Measurements from ENCODE around the gene ALKBH3. TPM values are rescaled to one million over a fixed set of nuclear protein-coding genes. Genes with fewer than 3 reads are reported as not detected.

Gene ALKBH3
- total RNA-seq, 6 experiments from 2014 or later = 24.0 to 35.9 (median 31.5) TPM

DNA sequence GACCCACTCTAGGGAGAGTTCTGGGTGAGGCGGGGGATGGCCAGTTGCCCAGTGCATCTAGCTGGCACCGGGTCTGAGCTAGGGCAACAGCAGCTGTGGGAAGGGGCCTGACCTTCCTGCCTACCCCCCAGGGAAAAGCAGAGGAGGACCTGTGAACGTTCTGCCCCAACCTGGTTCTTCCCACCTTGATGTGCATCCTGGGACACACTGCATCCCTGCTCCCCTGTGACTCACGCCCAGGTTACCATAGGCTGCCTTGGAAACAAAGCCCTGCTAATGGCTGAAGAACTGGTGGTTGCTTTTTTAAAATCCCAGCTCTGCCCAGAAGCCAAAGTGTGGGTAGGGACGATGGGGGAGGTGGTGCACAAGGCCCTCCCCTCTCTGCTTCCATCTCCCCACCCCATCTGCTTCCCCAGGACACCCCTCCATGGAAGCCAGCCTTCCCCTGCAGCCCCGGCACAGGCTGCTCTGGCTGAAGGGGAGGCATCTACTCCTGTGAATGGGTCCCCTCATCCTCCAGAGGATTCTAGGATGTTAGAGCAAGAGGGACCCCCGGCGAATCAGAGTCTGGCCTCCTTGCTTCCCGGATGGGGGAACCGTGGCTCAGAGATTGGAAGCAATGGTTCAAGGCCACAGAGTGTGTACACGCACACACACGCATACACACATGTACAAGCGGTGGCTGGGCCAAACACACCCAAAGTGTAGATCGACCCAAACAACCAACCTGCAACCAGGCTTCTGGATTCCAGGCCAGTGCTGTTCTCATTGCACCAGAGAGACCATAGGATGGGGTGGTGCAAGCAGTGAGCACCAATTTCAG lies 54.2 kb downstream of the ALKBH3 start:
- no peak overlapping the region for H3K27ac Mint-ChIP-seq
- no peak overlapping the region for H3K4me3 Mint-ChIP-seq
- H3K9me3 Mint-ChIP-seq = no peaks in the 10 kb centered on the region
- peaks cover 35% of the 10 kb centered on the region for H3K4me1 Mint-ChIP-seq (ENCODE audit: low read depth)
- no peaks in the 10 kb centered on the region for H3K36me3 Mint-ChIP-seq (ENCODE audit: low read depth)
- peaks cover 6% of the 10 kb centered on the region; the same call in 1 of the 2 replicates for H3K27me3 Mint-ChIP-seq (ENCODE audit: insufficient read depth)
- no peak for DNase-seq
- TF ChIP-seq, protein P1, sequence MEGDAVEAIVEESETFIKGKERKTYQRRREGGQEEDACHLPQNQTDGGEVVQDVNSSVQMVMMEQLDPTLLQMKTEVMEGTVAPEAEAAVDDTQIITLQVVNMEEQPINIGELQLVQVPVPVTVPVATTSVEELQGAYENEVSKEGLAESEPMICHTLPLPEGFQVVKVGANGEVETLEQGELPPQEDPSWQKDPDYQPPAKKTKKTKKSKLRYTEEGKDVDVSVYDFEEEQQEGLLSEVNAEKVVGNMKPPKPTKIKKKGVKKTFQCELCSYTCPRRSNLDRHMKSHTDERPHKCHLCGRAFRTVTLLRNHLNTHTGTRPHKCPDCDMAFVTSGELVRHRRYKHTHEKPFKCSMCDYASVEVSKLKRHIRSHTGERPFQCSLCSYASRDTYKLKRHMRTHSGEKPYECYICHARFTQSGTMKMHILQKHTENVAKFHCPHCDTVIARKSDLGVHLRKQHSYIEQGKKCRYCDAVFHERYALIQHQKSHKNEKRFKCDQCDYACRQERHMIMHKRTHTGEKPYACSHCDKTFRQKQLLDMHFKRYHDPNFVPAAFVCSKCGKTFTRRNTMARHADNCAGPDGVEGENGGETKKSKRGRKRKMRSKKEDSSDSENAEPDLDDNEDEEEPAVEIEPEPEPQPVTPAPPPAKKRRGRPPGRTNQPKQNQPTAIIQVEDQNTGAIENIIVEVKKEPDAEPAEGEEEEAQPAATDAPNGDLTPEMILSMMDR (IDR thresholded peaks at IDR 0.05) = no peak

GRCh38 chr11:43935424-43935979 lies 54.9 kb downstream of the ALKBH3 start:
- no peak for DNase-seq
- Mint-ChIP-seq H3K27ac (no peak overlapping the region), H3K9me3 (no peaks in the 10 kb centered on the region), H3K27me3 (ENCODE audit: insufficient read depth) (peaks cover 8% of the 10 kb centered on the region; the same call in 1 of the 2 replicates), H3K4me3 (no peak overlapping the region), H3K36me3 (ENCODE audit: low read depth) (no peaks in the 10 kb centered on the region), H3K4me1 (ENCODE audit: low read depth) (peaks cover 35% of the 10 kb centered on the region)
- TF ChIP-seq, protein P1 (IDR thresholded peaks at IDR 0.05) = no peak

DNA sequence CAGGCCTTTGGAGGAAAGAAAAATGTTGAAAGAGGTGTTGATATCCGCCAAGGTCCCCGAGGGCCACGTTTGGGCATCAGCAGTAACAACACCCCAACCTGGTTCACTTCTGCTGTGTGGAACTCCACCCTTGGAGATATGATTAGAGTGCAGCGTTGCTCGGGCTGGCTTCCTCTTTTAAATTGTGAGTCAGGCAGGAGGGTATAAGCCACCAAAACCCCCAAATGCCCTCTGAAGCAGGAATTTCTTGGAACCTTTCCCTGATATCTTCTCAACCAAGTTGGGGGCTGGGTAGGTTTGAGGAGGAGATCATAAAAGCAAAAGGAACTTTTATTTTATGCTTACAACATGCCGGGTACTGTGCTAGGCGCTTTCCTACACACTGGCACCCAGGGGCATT lies 55.4 kb downstream of the ALKBH3 start:
- H3K36me3 Mint-ChIP-seq (ENCODE audit: low read depth) = no peaks in the 10 kb centered on the region
- no peak overlapping the region for H3K27ac Mint-ChIP-seq
- DNase-seq = no peak
- TF ChIP-seq, protein P1 (IDR thresholded peaks at IDR 0.05) = no peak
- peaks cover 30% of the 10 kb centered on the region for H3K4me1 Mint-ChIP-seq (ENCODE audit: low read depth)
- no peaks in the 10 kb centered on the region for H3K9me3 Mint-ChIP-seq
- peaks cover 8% of the 10 kb centered on the region; the same call in 1 of the 2 replicates for H3K27me3 Mint-ChIP-seq (ENCODE audit: insufficient read depth)
- no peak overlapping the region for H3K4me3 Mint-ChIP-seq

DNA sequence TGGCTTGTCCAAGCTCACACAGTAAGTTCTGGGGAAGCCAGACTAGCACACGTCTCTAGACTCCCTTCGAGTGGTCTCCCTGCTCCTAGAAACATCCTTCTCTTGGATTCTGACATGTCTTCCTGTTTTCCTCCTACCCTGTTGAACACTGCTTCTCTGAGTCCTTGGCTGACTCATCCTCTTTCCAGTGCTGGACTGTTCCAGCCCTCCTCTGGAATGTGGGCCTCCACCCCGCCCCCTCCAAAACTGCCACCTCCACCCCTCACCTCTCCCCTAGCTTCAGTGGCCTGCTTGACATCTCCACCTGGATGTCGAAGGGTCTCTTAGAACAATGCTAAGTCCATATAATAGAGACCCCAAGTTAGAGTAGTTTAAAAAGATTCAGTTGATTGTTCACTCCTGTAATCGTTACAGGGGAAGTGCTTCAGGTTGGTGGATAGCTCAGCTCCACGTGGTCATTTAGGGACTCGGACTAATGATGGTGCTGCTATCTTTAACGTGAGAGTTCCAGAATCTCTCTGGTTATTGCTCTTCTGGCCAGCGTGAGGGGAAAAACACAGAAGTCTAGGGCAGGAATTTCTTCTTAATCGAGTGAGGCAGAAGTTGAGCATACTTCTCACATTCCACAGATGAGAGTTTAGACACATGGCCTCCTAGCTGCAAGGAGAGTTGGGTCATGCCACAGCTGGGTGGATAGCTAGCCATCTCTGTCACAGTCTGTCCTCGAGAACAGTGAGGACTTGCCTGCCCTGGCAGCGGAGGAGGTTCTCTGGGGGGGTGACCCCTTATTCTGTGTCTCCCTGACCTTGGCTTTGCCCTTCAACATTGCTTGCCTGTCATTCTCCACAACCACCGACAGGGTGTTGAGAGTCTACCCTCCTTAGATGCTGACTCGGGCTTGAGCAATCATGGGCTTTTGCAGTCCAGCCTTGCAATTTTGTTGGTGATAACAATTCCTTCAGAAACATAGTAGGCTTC lies 57.1 kb downstream of the ALKBH3 start:
- Mint-ChIP-seq H3K9me3 (no peaks in the 10 kb centered on the region), H3K27ac (peak overlapping the region; percentile 69), H3K4me3 (peak overlapping the region; percentile 7; the same call in 1 of the 2 replicates), H3K36me3 (ENCODE audit: low read depth) (no peaks in the 10 kb centered on the region), H3K27me3 (ENCODE audit: insufficient read depth) (peaks cover 12% of the 10 kb centered on the region), H3K4me1 (ENCODE audit: low read depth) (peaks cover 35% of the 10 kb centered on the region)
- TF ChIP-seq, protein P1 (IDR thresholded peaks at IDR 0.05) = peak; percentile 64
- peak; percentile 51 for DNase-seq

- peaks cover 41% of the 10 kb centered on the region for H3K4me1 Mint-ChIP-seq (ENCODE audit: low read depth)
- H3K4me3 Mint-ChIP-seq = peak overlapping the region; percentile 73
- H3K36me3 Mint-ChIP-seq (ENCODE audit: low read depth) = no peaks in the 10 kb centered on the region
- no peaks in the 10 kb centered on the region for H3K9me3 Mint-ChIP-seq
- TF ChIP-seq, protein P1 (IDR thresholded peaks at IDR 0.05) = no peak
- no peak for DNase-seq
- H3K27me3 Mint-ChIP-seq (ENCODE audit: insufficient read depth) = peaks cover 33% of the 10 kb centered on the region
- peak overlapping the region; percentile 13; the same call in 1 of the 2 replicates for H3K27ac Mint-ChIP-seq
These were observed 60.8 kb downstream of the ALKBH3 start for GRCh38 chr11:43941257-43941994.

Data from HFFc6 (cell line).